Inferior parietal cortex (tissue), 1 donor: ENCODE measurements around the gene RASGEF1C.

Experiments
- DNase-seq: peaks from one replicate; pipeline ENCODE4 v3.0.0-alpha.2; 2016; ENCODE audit errors: extremely low spot score

The RASGEF1C gene

GRCh38 chr5:180179442-180180420 lies 29.3 kb downstream of the RASGEF1C start:
- peak; percentile 23 for DNase-seq

GRCh38 chr5:180178531-180179441 lies 30.2 kb downstream of the RASGEF1C start:
- no peak for DNase-seq

GRCh38 chr5:180176191-180176590 lies 32.8 kb downstream of the RASGEF1C start:
- DNase-seq, result no peak

GRCh38 chr5:180175015-180175431 lies 34.0 kb downstream of the RASGEF1C start:
- DNase-seq, result no peak

- DNase-seq, result no peak
Measured at GRCh38 chr5:180174587-180174972, 34.4 kb downstream of the RASGEF1C start.

GRCh38 chr5:180173875-180174586 lies 35.0 kb downstream of the RASGEF1C start:
- peak; percentile 56 for DNase-seq

- no peak for DNase-seq
Measured at GRCh38 chr5:180173198-180173544, 35.8 kb downstream of the RASGEF1C start.

GRCh38 chr5:180172447-180173197 lies 36.4 kb downstream of the RASGEF1C start:
- peak; percentile 32 for DNase-seq

GRCh38 chr5:180171568-180172094 lies 37.4 kb downstream of the RASGEF1C start:
- no peak for DNase-seq

- DNase-seq, result no peak
Measured at GRCh38 chr5:180170810-180171567, 38.0 kb downstream of the RASGEF1C start.

GRCh38 chr5:180170106-180170809 lies 38.8 kb downstream of the RASGEF1C start:
- peak; percentile 84 for DNase-seq

- no peak for DNase-seq
Measured at GRCh38 chr5:180169248-180170105, 39.5 kb downstream of the RASGEF1C start.

- no peak for DNase-seq
Measured at GRCh38 chr5:180168758-180169157, 40.3 kb downstream of the RASGEF1C start.

GRCh38 chr5:180166176-180166575 lies 42.8 kb downstream of the RASGEF1C start:
- DNase-seq, result no peak

- no peak for DNase-seq
Measured at GRCh38 chr5:180162304-180162661, 46.7 kb downstream of the RASGEF1C start.

- DNase-seq, result peak; percentile 62
Measured at GRCh38 chr5:180161420-180162303, 47.3 kb downstream of the RASGEF1C start.

- no peak for DNase-seq
Measured at GRCh38 chr5:180160789-180161188, 48.2 kb downstream of the RASGEF1C start.
